Left ventricle myocardium inferior (tissue), 1 donor: ENCODE measurements around the gene CATSPERD. TPM values are rescaled to one million over a fixed set of nuclear protein-coding genes. Genes with fewer than 3 reads are reported as not detected.
"Not testable (repeated sequence)": the region's sequence is repeated elsewhere in the genome, so short reads cannot be mapped to it uniquely, and the experiment has no call there.

Source experiments
- DNase-seq: peaks from one replicate; pipeline ENCODE4 v3.0.0-alpha.2; 2020
- H3K27ac ChIP-seq: fragments of 200-600 bp; replicated peaks from 2 replicates; pipeline ENCODE4 v1.8.0; 2021
- H3K27me3 ChIP-seq: fragments of 200-600 bp; 2 replicates; pipeline ENCODE4 v1.8.0; 2021; ENCODE audit warnings: low read depth
- H3K36me3 ChIP-seq: fragments of 200-600 bp; 2 replicates; pipeline ENCODE4 v1.8.0; 2021
- H3K4me1 ChIP-seq: fragments of 200-600 bp; 2 replicates; pipeline ENCODE4 v1.8.0; 2021
- H3K4me3 ChIP-seq: fragments of 200-600 bp; 2 replicates; pipeline ENCODE4 v1.8.0; 2021; ENCODE audit warnings: mild to moderate bottlenecking, moderate library complexity
- H3K9me3 ChIP-seq: fragments of 200-600 bp; replicated peaks from 2 replicates; pipeline ENCODE4 v1.8.0; 2021
- intact Hi-C: fragments of 100-400 bp; cut with micrococcal nuclease; formaldehyde crosslinking; loops from one replicate; pipeline ENCODE4 v1.11.0; 2022
- total RNA-seq: library from RNA; stranded (reverse); fragmentation: NEBNext Ultra II Directional; extraction: Animal tissue kit (Norgen Biotek cat#: 25700); gene quantifications from one replicate; pipeline ENCODE4 v1.2.1, GENCODE V29; 2021
- TF ChIP-seq, protein P1 (sequence below): fragments of 200-600 bp; IDR thresholded peaks from 2 replicates; pipeline ENCODE4 v1.8.0; 2021; ENCODE audit warnings: antibody characterized with exemption, mild to moderate bottlenecking, borderline replicate concordance
- donor health status: DM: no; HTN: yes; CAD: no; lungs with severe emphysema.

CATSPERD gene
- total RNA-seq, 1 donor from 2014 or later: not detected

DNA sequence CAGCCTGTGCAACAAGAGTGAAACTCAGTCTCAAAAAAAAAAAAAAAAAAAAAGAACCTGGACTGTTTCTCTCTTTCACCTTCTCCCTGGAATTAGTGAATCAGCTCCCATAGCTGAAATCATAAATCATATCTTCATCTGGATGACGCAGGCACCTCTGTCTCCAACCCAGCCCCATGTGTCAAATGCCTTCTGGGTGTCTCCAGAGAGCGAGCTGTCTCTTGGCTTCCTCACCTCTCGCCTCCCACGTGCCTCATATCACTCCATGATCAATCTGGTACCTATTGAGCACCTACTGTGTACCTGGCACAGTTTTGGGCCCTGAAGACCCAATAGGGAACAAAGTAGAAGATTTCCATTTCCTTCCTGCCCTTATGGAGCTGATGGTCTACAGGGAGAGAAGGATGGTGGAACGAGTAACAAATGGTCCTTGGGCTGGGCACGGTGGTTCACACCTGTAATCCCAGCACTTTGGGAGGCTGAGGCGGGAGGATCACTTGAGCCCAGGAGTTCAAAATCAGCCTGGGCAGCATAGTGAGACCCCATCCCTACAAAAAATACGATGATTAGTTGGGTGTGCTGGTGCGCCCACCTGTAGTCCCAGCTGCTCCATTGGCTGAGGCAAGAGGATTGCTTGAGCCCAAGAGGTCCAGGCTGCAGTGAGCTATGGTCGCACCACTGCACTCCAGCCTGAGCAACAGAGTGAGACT lies 37.1 kb upstream of the CATSPERD start:
- intact Hi-C loops: no loop called here
- Histone ChIP-seq H3K36me3 (peaks cover 1% of the 10 kb centered on the region), H3K4me3 (no peak overlapping the region), H3K9me3 (no peaks in the 10 kb centered on the region), H3K27me3 (no peaks in the 10 kb centered on the region), H3K4me1 (peaks cover 44% of the 10 kb centered on the region), H3K27ac (no peak overlapping the region)
- no peak for DNase-seq
- TF ChIP-seq, protein P1, sequence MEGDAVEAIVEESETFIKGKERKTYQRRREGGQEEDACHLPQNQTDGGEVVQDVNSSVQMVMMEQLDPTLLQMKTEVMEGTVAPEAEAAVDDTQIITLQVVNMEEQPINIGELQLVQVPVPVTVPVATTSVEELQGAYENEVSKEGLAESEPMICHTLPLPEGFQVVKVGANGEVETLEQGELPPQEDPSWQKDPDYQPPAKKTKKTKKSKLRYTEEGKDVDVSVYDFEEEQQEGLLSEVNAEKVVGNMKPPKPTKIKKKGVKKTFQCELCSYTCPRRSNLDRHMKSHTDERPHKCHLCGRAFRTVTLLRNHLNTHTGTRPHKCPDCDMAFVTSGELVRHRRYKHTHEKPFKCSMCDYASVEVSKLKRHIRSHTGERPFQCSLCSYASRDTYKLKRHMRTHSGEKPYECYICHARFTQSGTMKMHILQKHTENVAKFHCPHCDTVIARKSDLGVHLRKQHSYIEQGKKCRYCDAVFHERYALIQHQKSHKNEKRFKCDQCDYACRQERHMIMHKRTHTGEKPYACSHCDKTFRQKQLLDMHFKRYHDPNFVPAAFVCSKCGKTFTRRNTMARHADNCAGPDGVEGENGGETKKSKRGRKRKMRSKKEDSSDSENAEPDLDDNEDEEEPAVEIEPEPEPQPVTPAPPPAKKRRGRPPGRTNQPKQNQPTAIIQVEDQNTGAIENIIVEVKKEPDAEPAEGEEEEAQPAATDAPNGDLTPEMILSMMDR: no peak

- no peak for DNase-seq
Measured at GRCh38 chr19:5684694-5685430, 35.6 kb upstream of the CATSPERD start.

DNA sequence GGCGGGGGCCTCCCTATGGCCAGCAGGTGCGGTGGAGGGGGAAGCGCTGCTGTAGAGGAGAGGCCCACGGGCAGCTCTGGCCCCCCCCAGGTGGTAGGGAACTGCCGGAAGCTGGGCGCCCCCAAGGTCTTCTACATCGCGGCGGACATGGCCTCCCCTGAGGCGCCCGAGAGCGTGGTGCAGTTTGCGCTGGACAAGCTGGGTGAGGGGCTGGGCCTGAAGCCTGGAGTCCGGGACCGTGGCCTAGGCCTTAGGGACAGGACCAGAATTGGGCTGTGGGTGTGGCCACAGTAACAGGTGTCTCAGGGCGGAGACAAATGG lies 34.2 kb upstream of the CATSPERD start:
- no peaks in the 10 kb centered on the region for H3K9me3 ChIP-seq
- intact Hi-C loops: no loop called here
- peaks cover 33% of the 10 kb centered on the region for H3K4me1 ChIP-seq
- H3K27ac ChIP-seq: peak overlapping the region; percentile 89
- no peaks in the 10 kb centered on the region for H3K36me3 ChIP-seq
- TF ChIP-seq, protein P1: no peak
- no peaks in the 10 kb centered on the region for H3K27me3 ChIP-seq
- peak overlapping the region; percentile 77 for H3K4me3 ChIP-seq
- DNase-seq: no peak

More at GRCh38 chr19:5684694-5685430, 35.6 kb upstream of the CATSPERD start:
- intact Hi-C loops: no loop called here
- H3K27me3 ChIP-seq: no peaks in the 10 kb centered on the region
- TF ChIP-seq, protein P1: no peak
- H3K27ac ChIP-seq: no peak overlapping the region
- H3K4me1 ChIP-seq: peaks cover 33% of the 10 kb centered on the region
- H3K9me3 ChIP-seq: no peaks in the 10 kb centered on the region
- no peak overlapping the region for H3K4me3 ChIP-seq
- H3K36me3 ChIP-seq: no peaks in the 10 kb centered on the region

DNA sequence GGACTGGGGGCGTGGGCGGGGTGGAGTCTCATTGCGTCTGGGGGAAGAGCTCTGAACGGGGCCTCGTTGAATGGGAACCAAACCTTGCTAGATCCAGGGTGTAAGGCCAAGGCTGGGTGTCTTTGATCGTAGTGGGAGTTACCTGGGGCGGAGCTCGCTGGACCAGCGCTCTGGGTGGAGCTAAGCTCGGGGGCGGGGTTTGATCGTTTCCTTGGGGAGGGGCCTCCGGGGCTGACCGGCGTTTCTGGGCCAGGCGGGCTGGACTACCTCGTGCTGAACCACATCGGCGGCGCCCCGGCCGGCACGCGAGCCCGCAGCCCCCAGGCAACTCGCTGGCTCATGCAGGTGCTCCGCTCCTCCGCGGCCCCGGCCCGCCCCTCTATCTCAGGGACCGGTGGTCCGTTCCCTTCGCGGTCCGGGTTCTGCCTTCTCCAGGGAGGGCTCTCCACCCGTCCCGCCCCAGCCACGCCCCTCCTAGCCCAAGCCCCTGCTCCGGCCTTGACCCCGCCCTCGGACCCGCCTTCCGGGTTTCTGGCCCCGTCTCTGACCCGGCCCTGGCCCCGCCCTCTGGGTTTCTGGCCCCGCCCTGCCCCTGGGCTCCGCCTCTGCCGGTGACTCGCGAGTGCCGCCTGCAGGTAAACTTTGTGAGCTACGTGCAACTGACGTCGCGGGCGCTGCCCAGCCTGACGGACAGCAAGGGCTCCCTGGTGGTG lies 33.6 kb upstream of the CATSPERD start:
- TF ChIP-seq, protein P1: peak; percentile 84
- peak; percentile 98 for DNase-seq
- intact Hi-C loops: no loop called here
- no peaks in the 10 kb centered on the region for H3K27me3 ChIP-seq
- no peaks in the 10 kb centered on the region for H3K9me3 ChIP-seq
- peaks cover 4% of the 10 kb centered on the region for H3K36me3 ChIP-seq
- H3K4me1 ChIP-seq: peaks cover 37% of the 10 kb centered on the region
- peak overlapping the region; percentile 77 for H3K4me3 ChIP-seq
- H3K27ac ChIP-seq: peak overlapping the region; percentile 89

DNA sequence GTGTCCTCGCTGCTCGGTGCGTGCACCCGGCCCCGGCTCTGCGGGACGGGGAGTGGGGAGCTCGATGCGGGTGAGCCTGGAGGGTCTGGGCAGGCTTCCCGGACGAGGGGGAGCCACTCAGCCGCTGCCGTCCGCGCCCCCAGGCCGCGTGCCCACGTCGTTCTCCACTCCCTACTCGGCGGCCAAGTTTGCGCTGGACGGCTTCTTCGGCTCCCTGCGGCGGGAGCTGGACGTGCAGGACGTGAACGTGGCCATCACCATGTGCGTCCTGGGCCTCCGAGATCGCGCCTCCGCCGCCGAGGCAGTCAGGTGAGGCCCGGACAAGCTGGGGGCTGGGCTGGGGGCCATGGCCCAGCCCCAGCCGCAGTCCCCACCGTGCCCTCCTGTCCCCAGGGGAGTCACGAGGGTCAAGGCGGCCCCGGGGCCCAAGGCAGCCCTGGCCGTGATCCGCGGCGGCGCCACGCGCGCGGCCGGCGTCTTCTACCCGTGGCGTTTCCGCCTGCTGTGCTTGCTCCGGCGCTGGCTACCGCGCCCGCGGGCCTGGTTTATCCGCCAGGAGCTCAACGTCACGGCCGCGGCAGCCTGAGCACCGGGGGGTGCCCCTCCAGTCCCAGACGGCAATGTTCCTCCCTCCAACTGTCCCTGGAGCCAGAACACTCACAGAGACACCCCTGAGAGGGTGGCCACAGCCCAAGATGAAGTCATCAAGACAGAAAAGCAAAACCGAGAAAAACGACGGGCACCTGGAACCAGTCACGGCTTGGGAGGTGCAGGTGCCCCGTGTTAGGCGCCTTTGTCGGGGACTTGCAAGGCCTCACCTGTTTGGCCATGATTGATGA lies 32.9 kb upstream of the CATSPERD start:
- Histone ChIP-seq H3K4me1 (peaks cover 45% of the 10 kb centered on the region), H3K36me3 (peaks cover 12% of the 10 kb centered on the region), H3K27me3 (no peaks in the 10 kb centered on the region), H3K4me3 (peak overlapping the region; percentile 77), H3K27ac (peak overlapping the region; percentile 89), H3K9me3 (no peaks in the 10 kb centered on the region)
- intact Hi-C loops: no loop called here
- TF ChIP-seq, protein P1: peak; percentile 25
- DNase-seq: no peak

GRCh38 chr19:5688262-5688881 lies 32.1 kb upstream of the CATSPERD start:
- peaks cover 20% of the 10 kb centered on the region for H3K36me3 ChIP-seq
- H3K4me3 ChIP-seq, H3K9me3 ChIP-seq, H3K27ac ChIP-seq, DNase-seq, H3K27me3 ChIP-seq, intact Hi-C loops: not testable (repeated sequence)
- H3K4me1 ChIP-seq: peaks cover 53% of the 10 kb centered on the region
